Measurements from ENCODE around the gene PARVB. TPM values are rescaled to one million over a fixed set of nuclear protein-coding genes. Genes with fewer than 3 reads are reported as not detected.

The PARVB gene
- total and polyA plus RNA-seq, 10 of the 15 experiments (the other 5 are each of a cell fraction or from before 2014, with no cell fraction given), result 5.2 to 264 (median 76.0) TPM

DNA sequence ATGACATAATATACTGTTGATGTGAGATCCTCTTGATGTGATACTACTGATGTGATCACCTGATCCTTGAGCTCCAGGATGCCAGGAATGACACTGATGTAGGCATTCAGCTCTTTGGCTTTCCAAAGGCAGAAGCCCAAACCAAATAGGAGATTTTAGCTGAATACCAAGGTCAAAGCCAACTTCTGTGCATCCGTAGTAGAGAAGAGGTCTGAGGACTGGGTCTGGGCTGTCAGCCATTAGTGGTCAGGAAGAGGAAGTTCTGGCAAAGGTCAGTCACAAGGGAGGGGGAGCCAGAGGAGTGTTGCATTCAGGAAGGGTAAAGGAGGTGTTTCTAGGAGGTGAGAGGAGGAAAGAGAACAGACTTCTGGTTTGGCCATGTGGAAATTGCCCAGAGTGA is 103.3 kb downstream of the PARVB start (continued):
- TF ChIP-seq CUX1 (IDR thresholded peaks at IDR 0.05; ENCODE audit: insufficient replicate concordance, low read depth, low read length) (no peak), HDAC2 (IDR thresholded peaks at IDR 0.05) (no peak), SMARCA5 (IDR thresholded peaks at IDR 0.05) (no peak), ZNF24 (IDR thresholded peaks at IDR 0.05) (no peak), ZSCAN29 (IDR thresholded peaks at IDR 0.05) (no peak), IKZF2 (IDR thresholded peaks at IDR 0.05) (no peak), MEF2A (IDR thresholded peaks at IDR 0.05; ENCODE audit: insufficient read depth, low read depth, low read length) (no peak), KLF5 (IDR thresholded peaks at IDR 0.05; ENCODE audit: partially characterized antibody) (no peak), BRCA1 (IDR thresholded peaks at IDR 0.05; ENCODE audit: low read depth, low read length) (no peak), PAX5 (IDR thresholded peaks at IDR 0.05; ENCODE audit: borderline replicate concordance, low read depth, low read length) (no peak), DPF2 (IDR thresholded peaks at IDR 0.05) (no peak), LARP7 (IDR thresholded peaks at IDR 0.05) (no peak)

All from GM12878 (cell line).